ENCODE measurements around the gene IL33. TPM values are rescaled to one million over a fixed set of nuclear protein-coding genes. Genes with fewer than 3 reads are reported as not detected.

The IL33 gene
- total RNA-seq = 180 and 337 TPM in 2 replicates

DNA sequence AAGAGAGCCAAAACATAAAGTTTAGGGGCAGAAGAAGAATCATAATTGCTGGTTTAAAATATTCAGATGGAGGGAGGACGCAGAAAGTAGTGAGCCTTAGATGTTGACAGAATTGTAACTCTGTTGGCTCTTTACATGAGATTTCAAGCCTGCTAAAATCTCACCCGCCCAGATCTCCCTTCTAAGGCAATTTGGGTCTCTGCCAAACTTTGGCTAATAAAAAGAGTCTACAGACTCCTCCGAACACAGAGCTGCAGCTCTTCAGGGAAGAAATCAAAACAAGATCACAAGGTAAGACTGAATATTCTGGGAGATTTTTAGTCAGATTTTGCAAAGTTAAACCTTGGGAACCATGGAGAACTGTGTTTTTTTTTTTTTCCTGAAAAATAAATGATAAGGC, at the start of gene IL33:
IL33 (plus strand) TSS at position 246 of the 400 bp plus-strand sequence. CDS start 25,888 bp downstream, outside the sequence.

Other genes starting within 250 kb of the IL33 start
- 27.2 and 29.2 TPM in 2 replicates for gene RANBP6, start 200.2 kb upstream of the IL33 start, total RNA-seq
- not detected in 2 replicates for gene TPD52L3, start 112.6 kb downstream of the IL33 start, total RNA-seq
- 129 and 178 TPM in 2 replicates for gene UHRF2, start 197.4 kb downstream of the IL33 start, total RNA-seq

All from aortic smooth muscle cell (primary cell).